Endothelial cell of umbilical vein (primary cell): ENCODE measurements around the gene FGL2. TPM values are rescaled to one million over a fixed set of nuclear protein-coding genes. Genes with fewer than 3 reads are reported as not detected.
A peak's percentile ranks its signal among the peaks of the same experiment; 100 is the strongest.

Source experiments
- BruUV-seq: library from RNA; stranded (reverse); fragments of 400-500 nt; replicated peaks from 2 replicates; lab custom pipeline; 2021; lab: Mats Ljungman, UMichigan
- CTCF ChIA-PET: fragments of 300-600, 350-600 bp; sonication (Branson Sonifier 250); formaldehyde crosslinking; loops from one replicate; lab custom pipeline; 2021; ENCODE audit warnings: antibody characterized with exemption, inconsistent platforms; lab: Charles Lee
- POLR2A ChIA-PET: fragments of 300-600, 350-600 bp; sonication (Branson Sonifier 250); formaldehyde crosslinking; loops from one replicate; lab custom pipeline; 2021; ENCODE audit warnings: antibody characterized with exemption, inconsistent platforms; lab: Charles Lee
- DNase-seq: peaks from one replicate; pipeline ENCODE4 v3.0.0-alpha.2; 2011; ENCODE audit warnings: low read depth, low spot score
- FAIRE-seq: peaks from 2 replicates; lab custom pipeline; 2011; peaks lifted over from hg19 to GRCh38; lab: Jason Lieb, UNC
- H2AFZ ChIP-seq: 2 replicates; pipeline ENCODE4 v1.6.0; 2012; ENCODE audit warnings: low read depth, low read length, control low read depth, inconsistent platforms
- H3K27ac ChIP-seq: 2 replicates; pipeline ENCODE4 v1.5.1; 2011; ENCODE audit warnings: low read depth, mild to moderate bottlenecking, control low read depth, low read length, moderate library complexity; ENCODE audit not compliant: insufficient read depth
- H3K27me3 ChIP-seq, 2 experiments: 2 replicates each; pipeline versions ENCODE4 v1.6.0 to v1.6.1; 2011; ENCODE audit warnings: low read length in 2 of 2, mixed read lengths in 1 of 2; ENCODE audit not compliant: control insufficient read depth in 2 of 2, insufficient read depth in 2 of 2
- H3K36me3 ChIP-seq, 2 experiments: 2 replicates in 1 of 2; 3 replicates in 1 of 2; pipeline ENCODE4 v1.5.1; 2011; ENCODE audit warnings: low read length in 2 of 2, mild to moderate bottlenecking in 1 of 2, moderate library complexity in 1 of 2; ENCODE audit not compliant: control insufficient read depth in 2 of 2, insufficient read depth in 2 of 2; ENCODE audit errors: extremely low read depth in 1 of 2
- H3K4me1 ChIP-seq: 3 replicates; pipeline ENCODE4 v1.5.1; 2011; ENCODE audit warnings: mild to moderate bottlenecking, low read length; ENCODE audit not compliant: control insufficient read depth, insufficient read depth; ENCODE audit errors: extremely low read depth
- H3K4me2 ChIP-seq: 2 replicates; pipeline ENCODE4 v1.6.1; 2011; ENCODE audit warnings: low read length, control low read depth, mixed read lengths; ENCODE audit not compliant: insufficient read depth
- H3K4me3 ChIP-seq, 3 experiments: fragments of 200-600 bp in 1 of 3; sonication (generic), shearing (Covaris generic) in 1 of 3; replicated peaks in 1 of 3; 2 replicates each; pipeline ENCODE4 v1.5.1; 2011 to 2016; ENCODE audit warnings: control low read depth in 3 of 3, low read length in 3 of 3, mild to moderate bottlenecking in 2 of 3, inconsistent platforms in 1 of 3, low read depth in 1 of 3, moderate library complexity in 1 of 3; ENCODE audit not compliant: insufficient read depth in 1 of 3
- H3K79me2 ChIP-seq: 2 replicates; pipeline ENCODE4 v1.6.0; 2012; ENCODE audit warnings: low read length, inconsistent platforms; ENCODE audit not compliant: control insufficient read depth, insufficient read depth
- H3K9ac ChIP-seq: replicated peaks from 2 replicates; pipeline ENCODE3; 2011; ENCODE audit warnings: low read length, control low read depth; ENCODE audit not compliant: insufficient read depth; ENCODE audit errors: extremely low read depth
- H3K9me1 ChIP-seq: replicated peaks from 3 replicates; pipeline ENCODE4 v1.6.0; 2011; ENCODE audit warnings: mild to moderate bottlenecking, low read length; ENCODE audit not compliant: control insufficient read depth, insufficient read depth; ENCODE audit errors: extremely low read depth
- H3K9me3 ChIP-seq: replicated peaks from 2 replicates; pipeline ENCODE4 v1.5.1; 2012; ENCODE audit warnings: low read length, inconsistent platforms; ENCODE audit not compliant: control insufficient read depth, insufficient read depth
- H4K20me1 ChIP-seq: replicated peaks from 2 replicates; pipeline ENCODE3; 2011; ENCODE audit warnings: mild to moderate bottlenecking, low read length; ENCODE audit not compliant: control insufficient read depth, insufficient read depth; ENCODE audit errors: extremely low read depth
- EZH2 ChIP-seq: IDR thresholded peaks from 2 replicates; pipeline ENCODE4 v1.6.1; 2012; ENCODE audit warnings: borderline replicate concordance, low read depth, mild to moderate bottlenecking, moderate library complexity, low read length, inconsistent platforms; ENCODE audit not compliant: severe bottlenecking
- FOS ChIP-seq: IDR thresholded peaks from 2 replicates; pipeline ENCODE4 v1.6.1; 2011; ENCODE audit warnings: mild to moderate bottlenecking, low read length, moderate library complexity, borderline replicate concordance; ENCODE audit not compliant: insufficient read depth
- GATA2 ChIP-seq: IDR thresholded peaks from 2 replicates; pipeline ENCODE4 v1.7.0; 2011; ENCODE audit warnings: low read depth, mild to moderate bottlenecking, moderate library complexity, mixed read lengths, low read length; ENCODE audit not compliant: insufficient read length, insufficient read depth
- JUN ChIP-seq: IDR thresholded peaks from 2 replicates; pipeline ENCODE4 v1.6.1; 2011; ENCODE audit warnings: borderline replicate concordance, low read depth; ENCODE audit not compliant: insufficient read length, insufficient read depth
- MYC ChIP-seq: IDR thresholded peaks from one replicate; pipeline ENCODE4 v1.6.1; 2011; ENCODE audit warnings: mild to moderate bottlenecking, low read depth, low read length
- POLR2A ChIP-seq: IDR thresholded peaks from 2 replicates; pipeline ENCODE4 v1.6.1; 2012; ENCODE audit warnings: low read depth, mild to moderate bottlenecking, control low read depth, low read length
- POLR2AphosphoS5 ChIP-seq: IDR thresholded peaks from 2 replicates; pipeline ENCODE4 v1.6.1; 2012; ENCODE audit warnings: low read depth, mild to moderate bottlenecking, control low read depth, low read length, moderate library complexity; ENCODE audit not compliant: insufficient read depth
- dilution Hi-C: fragments of 300-500 bp; cut with MboI; formaldehyde crosslinking; loops from one replicate; pipeline ENCODE4 v1.15.0; 2019; ENCODE audit warnings: low sequenced_read_pairs; ENCODE audit not compliant: extremely low pct_ligation_motif_present
- intact Hi-C: fragments of 100-400 bp; cut with micrococcal nuclease; formaldehyde crosslinking; loops from one replicate; pipeline ENCODE4 v1.10.0; 2022
- polyA plus RNA-seq, 4 experiments: library from polyadenylated mRNA; depleted of rRNA in 3 of 4; stranded (reverse) in 3 of 4; unstranded in 1 of 4; fragments of >200 nt; gene quantifications; 2 replicates each; pipeline versions ENCODE4 v1.2.1 to v1.2.3, GENCODE V29; 2011 to 2012; ENCODE audit warnings: missing spikeins in 1 of 4
- total RNA-seq: library from RNA; stranded (reverse); gene quantifications from 2 replicates; pipeline ENCODE4 v1.2.3, GENCODE V29; 2021
- TF ChIP-seq, protein P1 (sequence below): IDR thresholded peaks from 2 replicates; pipeline ENCODE4 v1.6.1; 2011; ENCODE audit not compliant: insufficient read depth, insufficient read length
- TF ChIP-seq, protein P2 (sequence below), 2 donors: IDR thresholded peaks; 1 replicate in 1 of 2; 2 replicates in 1 of 2; pipeline ENCODE4 v1.5.1; 2011; ENCODE audit warnings: low read length in 2 of 2, mild to moderate bottlenecking in 2 of 2, moderate library complexity in 2 of 2, control low read depth in 1 of 2, inconsistent platforms in 1 of 2, low read depth in 1 of 2; ENCODE audit not compliant: insufficient read depth in 1 of 2; ENCODE audit errors: extremely low read depth in 1 of 2

The FGL2 gene
- total and polyA plus RNA-seq, 2 donors (not counting 3 experiments of a cell fraction or from before 2014, with no cell fraction given), result not detected

DNA sequence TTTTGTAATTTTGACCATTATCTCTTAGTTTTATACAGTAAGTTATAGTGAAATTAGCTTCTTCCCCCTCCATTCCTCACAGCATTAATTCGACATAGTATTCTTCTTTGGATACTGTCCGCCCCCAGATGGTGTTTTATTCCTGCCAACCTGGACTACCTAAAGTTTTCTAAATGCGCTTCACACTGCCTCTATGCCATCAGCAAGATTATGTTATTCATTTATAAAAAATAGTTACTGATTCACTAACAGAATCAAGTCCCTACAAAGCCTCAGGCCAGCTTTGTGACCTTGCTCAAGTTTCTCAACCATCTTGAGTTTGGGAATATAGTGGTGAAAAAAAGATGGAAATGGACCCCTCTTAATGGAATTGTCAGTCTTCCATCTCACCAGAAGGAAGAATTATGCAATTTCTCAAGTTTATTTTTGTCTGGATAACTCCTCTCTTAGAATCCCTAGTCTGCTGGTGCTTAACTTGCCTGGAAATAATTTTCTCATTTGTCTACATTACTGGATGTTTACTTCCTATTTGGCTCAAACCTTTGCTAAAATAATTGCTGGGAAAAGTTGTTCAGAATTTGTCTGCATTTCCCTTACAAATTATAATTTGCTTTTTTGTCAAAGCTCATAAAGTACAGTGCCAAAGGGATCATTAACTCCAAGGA, 16.7 kb upstream of the FGL2 start:
- no peak overlapping the region for H2AFZ ChIP-seq
- ChIA-PET POLR2A (no interaction called here), CTCF (no interaction called here)
- DNase-seq, result peak; percentile 26
- dilution Hi-C loops, result no loop called here
- H3K4me2 ChIP-seq, result no peak overlapping the region
- no peaks in the 10 kb centered on the region for H3K9me3 ChIP-seq
- no peaks in the 10 kb centered on the region for H3K79me2 ChIP-seq
- H3K4me3 ChIP-seq, result no peak overlapping the region
- intact Hi-C loops, result no loop called here
- H3K4me1 ChIP-seq, result no peaks in the 10 kb centered on the region
- H3K27ac ChIP-seq, result no peak overlapping the region
- TF ChIP-seq POLR2AphosphoS5 (no peak), MYC (no peak), EZH2 (no peak), JUN (no peak), GATA2 (no peak), FOS (no peak), POLR2A (no peak)
- TF ChIP-seq, protein P1, sequence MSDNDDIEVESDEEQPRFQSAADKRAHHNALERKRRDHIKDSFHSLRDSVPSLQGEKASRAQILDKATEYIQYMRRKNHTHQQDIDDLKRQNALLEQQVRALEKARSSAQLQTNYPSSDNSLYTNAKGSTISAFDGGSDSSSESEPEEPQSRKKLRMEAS, result no peak
- TF ChIP-seq, protein P2, sequence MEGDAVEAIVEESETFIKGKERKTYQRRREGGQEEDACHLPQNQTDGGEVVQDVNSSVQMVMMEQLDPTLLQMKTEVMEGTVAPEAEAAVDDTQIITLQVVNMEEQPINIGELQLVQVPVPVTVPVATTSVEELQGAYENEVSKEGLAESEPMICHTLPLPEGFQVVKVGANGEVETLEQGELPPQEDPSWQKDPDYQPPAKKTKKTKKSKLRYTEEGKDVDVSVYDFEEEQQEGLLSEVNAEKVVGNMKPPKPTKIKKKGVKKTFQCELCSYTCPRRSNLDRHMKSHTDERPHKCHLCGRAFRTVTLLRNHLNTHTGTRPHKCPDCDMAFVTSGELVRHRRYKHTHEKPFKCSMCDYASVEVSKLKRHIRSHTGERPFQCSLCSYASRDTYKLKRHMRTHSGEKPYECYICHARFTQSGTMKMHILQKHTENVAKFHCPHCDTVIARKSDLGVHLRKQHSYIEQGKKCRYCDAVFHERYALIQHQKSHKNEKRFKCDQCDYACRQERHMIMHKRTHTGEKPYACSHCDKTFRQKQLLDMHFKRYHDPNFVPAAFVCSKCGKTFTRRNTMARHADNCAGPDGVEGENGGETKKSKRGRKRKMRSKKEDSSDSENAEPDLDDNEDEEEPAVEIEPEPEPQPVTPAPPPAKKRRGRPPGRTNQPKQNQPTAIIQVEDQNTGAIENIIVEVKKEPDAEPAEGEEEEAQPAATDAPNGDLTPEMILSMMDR (IDR thresholded peaks at IDR 0.05; ENCODE audit: extremely low read depth in 1 of 2, insufficient read depth in 1 of 2, low read depth in 1 of 2, low read length in 2 of 2), result no peak
- no peak overlapping the region for H3K9ac ChIP-seq
- no peaks in the 10 kb centered on the region for H3K36me3 ChIP-seq
- no peak for FAIRE-seq
- H4K20me1 ChIP-seq, result no peaks in the 10 kb centered on the region
- no peaks in the 10 kb centered on the region for H3K27me3 ChIP-seq
- BruUV-seq, result no TSS peak
- no peaks in the 10 kb centered on the region for H3K9me1 ChIP-seq
